Measurements from ENCODE around the gene SAP25.

DNA sequence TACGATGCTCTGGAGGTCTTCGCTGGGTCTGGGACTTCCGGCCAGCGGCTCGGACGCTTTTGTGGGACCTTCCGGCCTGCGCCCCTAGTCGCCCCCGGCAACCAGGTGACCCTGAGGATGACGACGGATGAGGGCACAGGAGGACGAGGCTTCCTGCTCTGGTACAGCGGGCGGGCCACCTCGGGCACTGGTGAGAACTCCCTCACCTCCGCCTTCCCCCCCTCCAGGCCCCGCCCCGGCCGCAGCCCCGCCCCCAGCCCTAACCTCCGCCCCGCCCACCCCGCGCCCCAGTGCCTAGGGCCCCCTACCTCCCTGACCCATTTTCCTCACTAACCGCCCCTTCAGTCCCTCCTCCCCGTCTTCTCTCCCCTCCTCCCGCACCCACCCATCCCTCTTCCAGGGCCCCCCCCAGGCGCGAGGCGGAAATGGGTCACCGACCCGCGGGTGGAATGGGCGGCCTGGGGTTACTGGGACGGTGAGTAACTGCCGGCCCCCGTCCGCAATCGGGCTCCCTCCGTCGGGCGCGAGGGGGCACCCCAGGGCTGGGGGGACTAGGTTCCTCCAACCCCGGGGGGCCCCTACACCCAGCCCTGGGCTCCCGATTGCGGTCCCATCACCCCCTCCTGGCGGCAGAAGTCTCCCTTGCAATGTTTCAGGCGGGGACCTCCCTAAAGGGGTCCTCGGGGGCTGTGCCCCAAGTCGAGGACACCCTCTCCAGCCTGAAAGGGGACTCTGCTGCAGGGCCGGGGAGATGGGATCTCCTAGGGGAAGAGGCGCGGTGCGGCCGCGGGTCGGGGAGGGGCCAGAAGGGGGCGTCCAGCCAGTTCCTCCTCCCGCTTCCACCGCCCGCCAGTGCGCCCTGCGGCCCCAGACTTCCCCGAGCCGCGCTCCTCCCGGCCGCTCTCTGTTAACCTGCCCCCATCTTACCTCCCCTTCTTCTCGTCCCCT, 30.6 kb upstream of the SAP25 start:
- no peak for TF ChIP-seq EZH2 (IDR thresholded peaks at IDR 0.05; ENCODE audit: borderline replicate concordance, insufficient read depth, low read depth, low read length, poor library complexity, severe bottlenecking)
- TF ChIP-seq, protein P1, sequence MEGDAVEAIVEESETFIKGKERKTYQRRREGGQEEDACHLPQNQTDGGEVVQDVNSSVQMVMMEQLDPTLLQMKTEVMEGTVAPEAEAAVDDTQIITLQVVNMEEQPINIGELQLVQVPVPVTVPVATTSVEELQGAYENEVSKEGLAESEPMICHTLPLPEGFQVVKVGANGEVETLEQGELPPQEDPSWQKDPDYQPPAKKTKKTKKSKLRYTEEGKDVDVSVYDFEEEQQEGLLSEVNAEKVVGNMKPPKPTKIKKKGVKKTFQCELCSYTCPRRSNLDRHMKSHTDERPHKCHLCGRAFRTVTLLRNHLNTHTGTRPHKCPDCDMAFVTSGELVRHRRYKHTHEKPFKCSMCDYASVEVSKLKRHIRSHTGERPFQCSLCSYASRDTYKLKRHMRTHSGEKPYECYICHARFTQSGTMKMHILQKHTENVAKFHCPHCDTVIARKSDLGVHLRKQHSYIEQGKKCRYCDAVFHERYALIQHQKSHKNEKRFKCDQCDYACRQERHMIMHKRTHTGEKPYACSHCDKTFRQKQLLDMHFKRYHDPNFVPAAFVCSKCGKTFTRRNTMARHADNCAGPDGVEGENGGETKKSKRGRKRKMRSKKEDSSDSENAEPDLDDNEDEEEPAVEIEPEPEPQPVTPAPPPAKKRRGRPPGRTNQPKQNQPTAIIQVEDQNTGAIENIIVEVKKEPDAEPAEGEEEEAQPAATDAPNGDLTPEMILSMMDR (IDR thresholded peaks at IDR 0.05): peak; percentile 68
